Thyroid gland (tissue), 4 donors: ENCODE measurements around the gene ARID4A. TPM values are rescaled to one million over a fixed set of nuclear protein-coding genes. Genes with fewer than 3 reads are reported as not detected.

Experiments
- DNase-seq, 2 donors: peaks; one replicate each; pipeline ENCODE4 v3.0.0-alpha.2; 2019
- H3K27ac ChIP-seq, 3 donors: fragments of 200-600 bp; sonication (generic); 1 replicate in 2 of 3; 2 replicates in 1 of 3; pipeline ENCODE4 v1.5.1; 2016 to 2019; ENCODE audit warnings: mild to moderate bottlenecking in 1 of 3, moderate library complexity in 1 of 3
- H3K27me3 ChIP-seq: fragments of 200-600 bp; sonication (generic); one replicate; pipeline ENCODE4 v1.5.1; 2019
- H3K36me3 ChIP-seq, 2 donors: fragments of 200-600 bp; sonication (generic); one replicate each; pipeline ENCODE4 v1.5.1; 2016 to 2019
- H3K4me1 ChIP-seq, 2 donors: fragments of 200-600 bp; sonication (generic); one replicate each; pipeline ENCODE4 v1.5.1; 2017 to 2019
- H3K4me3 ChIP-seq, 3 donors: fragments of 200-600 bp; sonication (generic); replicated peaks in 1 of 3; 1 replicate in 2 of 3; 2 replicates in 1 of 3; pipeline ENCODE4 v1.5.1; 2016; ENCODE audit warnings: mild to moderate bottlenecking in 1 of 3
- H3K9me3 ChIP-seq: fragments of 200-600 bp; sonication (generic); one replicate; pipeline ENCODE4 v1.5.1; 2017
- POLR2A ChIP-seq, 2 donors: fragments of 450-650 bp; IDR thresholded peaks; one replicate each; pipeline ENCODE4 v1.6.1; 2017; ENCODE audit warnings: antibody characterized with exemption in 2 of 2, mild to moderate bottlenecking in 2 of 2, moderate library complexity in 1 of 2
- WGBS, 2 donors: methylation state at CpG; one replicate each; pipeline ENCODE4 v1.1.5; 2017; 5-methylcytosine and 5-hydroxymethylcytosine counted together
- intact Hi-C: fragments of 100-400 bp; cut with DNase I; formaldehyde crosslinking; loops from one replicate; pipeline ENCODE4 v1.15.1; 2023
- total RNA-seq, 4 donors: library from RNA; depleted of rRNA; stranded (reverse); fragments of >200 nt; gene quantifications; one replicate each; pipeline ENCODE4 v1.2.3, GENCODE V29; 2016
- TF ChIP-seq, protein P1 (sequence below), 6 experiments: fragments of 200-600 bp in 3 of 6; fragments of 450-650 bp in 3 of 6; sonication (generic) in 3 of 6; IDR thresholded peaks; one replicate each; pipeline ENCODE4 v1.5.1; 2016 to 2019; ENCODE audit warnings: antibody characterized with exemption in 6 of 6, mild to moderate bottlenecking in 2 of 6, inconsistent platforms in 1 of 6, moderate library complexity in 1 of 6

Gene ARID4A
- total RNA-seq, 4 donors from 2014 or later, result 17.1 to 18.7 (median 17.6) TPM

DNA sequence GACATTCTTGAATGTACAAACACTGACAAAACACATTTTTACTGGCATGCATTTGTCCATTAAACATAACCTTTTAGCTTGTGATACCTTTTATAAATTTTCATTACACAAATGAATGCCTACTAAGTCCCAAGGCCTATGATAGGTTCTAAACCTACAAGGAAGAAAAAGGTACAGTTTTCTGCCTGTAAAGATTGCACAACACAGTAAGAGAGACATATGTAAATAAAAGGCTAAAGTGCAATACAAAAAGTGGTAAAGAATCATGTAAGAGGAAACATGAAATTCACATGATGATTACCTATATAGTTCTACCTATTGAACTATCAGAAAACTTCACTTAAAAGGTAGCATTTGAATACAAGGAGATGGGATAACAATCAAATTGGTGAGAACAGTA is 14.6 kb upstream of the ARID4A start:
- Histone ChIP-seq H3K27me3 (no peaks in the 10 kb centered on the region), H3K4me3 (no peak overlapping the region), H3K36me3 (peaks cover 19 to 23% of the 10 kb centered on the region in 2 donors), H3K27ac (no peak overlapping the region), H3K4me1 (peaks cover 24 to 34% of the 10 kb centered on the region in 2 donors), H3K9me3 (no peaks in the 10 kb centered on the region)
- TF ChIP-seq POLR2A (IDR thresholded peaks at IDR 0.05), result no peak
- TF ChIP-seq, protein P1, sequence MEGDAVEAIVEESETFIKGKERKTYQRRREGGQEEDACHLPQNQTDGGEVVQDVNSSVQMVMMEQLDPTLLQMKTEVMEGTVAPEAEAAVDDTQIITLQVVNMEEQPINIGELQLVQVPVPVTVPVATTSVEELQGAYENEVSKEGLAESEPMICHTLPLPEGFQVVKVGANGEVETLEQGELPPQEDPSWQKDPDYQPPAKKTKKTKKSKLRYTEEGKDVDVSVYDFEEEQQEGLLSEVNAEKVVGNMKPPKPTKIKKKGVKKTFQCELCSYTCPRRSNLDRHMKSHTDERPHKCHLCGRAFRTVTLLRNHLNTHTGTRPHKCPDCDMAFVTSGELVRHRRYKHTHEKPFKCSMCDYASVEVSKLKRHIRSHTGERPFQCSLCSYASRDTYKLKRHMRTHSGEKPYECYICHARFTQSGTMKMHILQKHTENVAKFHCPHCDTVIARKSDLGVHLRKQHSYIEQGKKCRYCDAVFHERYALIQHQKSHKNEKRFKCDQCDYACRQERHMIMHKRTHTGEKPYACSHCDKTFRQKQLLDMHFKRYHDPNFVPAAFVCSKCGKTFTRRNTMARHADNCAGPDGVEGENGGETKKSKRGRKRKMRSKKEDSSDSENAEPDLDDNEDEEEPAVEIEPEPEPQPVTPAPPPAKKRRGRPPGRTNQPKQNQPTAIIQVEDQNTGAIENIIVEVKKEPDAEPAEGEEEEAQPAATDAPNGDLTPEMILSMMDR (IDR thresholded peaks at IDR 0.05), result no peak
- intact Hi-C loops, result no loop called here
- no peak for DNase-seq

DNA sequence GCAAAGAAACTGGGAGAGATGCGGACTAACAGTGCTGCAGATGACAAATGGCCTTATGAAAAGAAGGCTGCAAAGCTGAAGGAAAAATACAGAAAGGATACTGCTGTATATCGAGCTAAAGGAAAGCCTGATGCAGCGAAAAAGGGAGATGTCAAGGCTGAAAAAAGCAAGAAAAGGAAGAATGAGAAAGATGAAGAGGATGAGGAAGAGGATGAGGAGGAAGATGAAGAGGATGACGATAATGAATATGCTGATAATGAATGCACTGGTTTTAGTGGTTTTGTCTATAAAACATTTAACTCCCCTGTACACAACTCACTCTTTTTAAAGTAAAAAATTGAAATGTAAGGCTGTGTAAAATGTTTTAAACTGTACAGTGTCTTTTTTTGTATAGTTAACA is 13.2 kb upstream of the ARID4A start:
- intact Hi-C loops, result no loop called here
- 94 to 96% methylated on average over 4 of the region's 4 CpGs for WGBS, 2 donors
- Histone ChIP-seq H3K27me3 (no peaks in the 10 kb centered on the region), H3K27ac (no peak overlapping the region), H3K36me3 (peaks cover 21 to 23% of the 10 kb centered on the region in 2 donors), H3K9me3 (no peaks in the 10 kb centered on the region), H3K4me3 (no peak overlapping the region), H3K4me1 (peaks cover 24 to 34% of the 10 kb centered on the region in 2 donors)
- TF ChIP-seq, protein P1 (IDR thresholded peaks at IDR 0.05), result no peak
- no peak for TF ChIP-seq POLR2A (IDR thresholded peaks at IDR 0.05)
- no peak for DNase-seq

DNA sequence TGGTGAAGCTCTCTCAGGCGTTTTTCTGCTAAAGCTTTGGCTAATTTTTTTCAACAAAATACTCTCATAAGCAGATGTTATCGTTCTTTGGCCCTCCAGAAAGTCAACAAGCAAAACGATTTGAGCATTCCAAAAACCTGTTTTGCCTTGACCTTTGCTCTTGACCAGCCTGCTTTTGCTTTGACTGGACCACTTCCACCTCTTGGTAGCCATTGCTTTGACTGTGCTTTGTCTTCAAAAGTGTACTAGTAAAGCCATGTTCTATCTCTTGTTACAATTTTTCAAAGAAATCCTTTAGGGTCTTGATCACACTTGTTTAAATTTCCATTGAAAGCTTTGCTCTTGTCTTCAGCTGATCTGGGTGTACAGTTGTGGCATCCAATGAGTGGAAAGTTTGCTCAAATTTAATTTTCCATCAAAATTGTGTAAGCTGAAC is 10.7 kb upstream of the ARID4A start:
- H3K27ac ChIP-seq, result peak overlapping the region in 1 of 3 donors; percentile 31
- 25 to 39% methylated on average over 3 of the region's 3 CpGs for WGBS, 2 donors
- TF ChIP-seq, protein P1 (IDR thresholded peaks at IDR 0.05), result no peak
- TF ChIP-seq POLR2A (IDR thresholded peaks at IDR 0.05), result no peak

DNA sequence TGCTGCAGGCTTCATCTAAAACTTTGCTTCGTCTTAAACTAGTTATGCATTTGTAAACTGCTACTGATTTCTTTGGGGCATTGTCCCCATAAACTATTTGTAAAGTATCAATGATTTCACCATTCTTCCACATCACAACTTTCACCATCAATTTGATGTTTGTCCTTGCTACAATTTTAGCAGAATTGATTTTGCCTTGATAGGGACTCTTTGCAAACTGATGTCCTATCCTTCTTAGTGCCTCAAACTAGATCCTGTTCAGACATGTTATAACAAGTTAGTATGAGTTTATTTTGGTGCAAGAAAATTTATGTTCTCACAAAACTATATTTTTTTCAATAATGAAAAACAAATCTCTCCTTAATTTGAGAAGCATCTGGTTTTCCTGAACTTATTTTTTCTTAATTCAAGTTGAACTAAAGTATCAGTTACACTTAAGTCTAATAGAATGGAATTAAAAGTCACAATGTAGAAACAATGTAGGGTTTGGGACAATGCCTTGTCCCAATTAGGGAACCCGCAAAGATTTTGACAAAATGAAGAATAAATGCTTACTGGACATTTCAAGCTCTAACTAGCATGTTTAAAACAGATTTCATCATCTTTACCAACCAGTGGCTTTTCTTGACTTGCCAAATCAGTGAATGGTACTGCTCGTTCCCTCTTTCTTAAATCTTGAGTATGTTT is 10.1 kb upstream of the ARID4A start:
- Histone ChIP-seq H3K36me3 (peaks cover 35 to 43% of the 10 kb centered on the region in 2 donors), H3K4me3 (no peak overlapping the region), H3K4me1 (peaks cover 8 to 10% of the 10 kb centered on the region in 2 donors), H3K27me3 (no peaks in the 10 kb centered on the region), H3K9me3 (no peaks in the 10 kb centered on the region), H3K27ac (no peak overlapping the region)
- no peak for DNase-seq
- 62 to 63% methylated on average over 3 of the region's 3 CpGs for WGBS, 2 donors
- intact Hi-C loops, result no loop called here
- no peak for TF ChIP-seq POLR2A (IDR thresholded peaks at IDR 0.05)
- TF ChIP-seq, protein P1 (IDR thresholded peaks at IDR 0.05), result no peak

More for the DNA sequence above, 10.7 kb upstream of the ARID4A start:
- H3K4me3 ChIP-seq, result no peak overlapping the region
- H3K36me3 ChIP-seq, result peaks cover 35 to 38% of the 10 kb centered on the region in 2 donors
- no peak for DNase-seq
- no peaks in the 10 kb centered on the region for H3K27me3 ChIP-seq
- no peaks in the 10 kb centered on the region for H3K9me3 ChIP-seq
- H3K4me1 ChIP-seq, result peaks cover 10 to 11% of the 10 kb centered on the region in 2 donors
- intact Hi-C loops, result no loop called here

DNA sequence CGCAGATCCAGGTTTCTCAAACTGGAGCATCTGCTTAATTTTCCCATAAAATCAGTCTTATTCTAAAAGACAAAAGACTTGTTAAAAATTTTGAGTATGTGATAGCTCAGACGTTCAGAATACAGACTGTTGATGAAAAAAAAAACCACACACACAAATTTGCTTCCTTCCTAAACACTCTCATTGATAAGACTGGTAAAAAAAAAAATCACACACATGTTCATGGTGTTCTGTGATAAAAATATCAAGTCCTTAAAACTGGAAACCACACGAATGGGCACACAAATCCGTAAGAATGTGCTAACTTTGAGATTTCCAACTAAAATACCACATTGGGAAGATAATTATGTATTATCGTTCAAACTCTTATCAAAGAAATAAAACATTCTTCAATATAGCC is 6.7 kb upstream of the ARID4A start:
- TF ChIP-seq, protein P1 (IDR thresholded peaks at IDR 0.05), result no peak
- TF ChIP-seq POLR2A (IDR thresholded peaks at IDR 0.05), result no peak
- no peaks in the 10 kb centered on the region for H3K9me3 ChIP-seq
- no peak overlapping the region for H3K27ac ChIP-seq
- H3K36me3 ChIP-seq, result peaks cover 19 to 26% of the 10 kb centered on the region in 2 donors
- 79 to 80% methylated on average over 5 of the region's 5 CpGs for WGBS, 2 donors
- H3K27me3 ChIP-seq, result no peaks in the 10 kb centered on the region
- H3K4me1 ChIP-seq, result peaks cover 12 to 20% of the 10 kb centered on the region in 2 donors
- intact Hi-C loops, result no loop called here
- no peak for DNase-seq
- no peak overlapping the region for H3K4me3 ChIP-seq
